IPS-15b (cell line): ENCODE results near the gene NOL9.

Experiments used
- H3K27me3 ChIP-seq: one replicate; pipeline ENCODE4 v1.6.1; 2013; ENCODE audit warnings: low read length; ENCODE audit not compliant: control insufficient read depth, insufficient read depth
- H3K36me3 ChIP-seq: one replicate; pipeline ENCODE4 v1.6.1; 2013; ENCODE audit warnings: low read length; ENCODE audit not compliant: control insufficient read depth, insufficient read depth
- H3K4me1 ChIP-seq: one replicate; pipeline ENCODE4 v1.6.1; 2013; ENCODE audit warnings: mild to moderate bottlenecking, low read length; ENCODE audit not compliant: control insufficient read depth, insufficient read depth
- H3K4me3 ChIP-seq: one replicate; pipeline ENCODE4 v1.5.1; 2013; ENCODE audit warnings: low read depth, low read length
- H3K9ac ChIP-seq: one replicate; pipeline ENCODE4 v1.6.1; 2013; ENCODE audit warnings: low read depth, mild to moderate bottlenecking, low read length
- H3K9me3 ChIP-seq: one replicate; pipeline ENCODE4 v1.6.1; 2013; ENCODE audit warnings: mild to moderate bottlenecking, low read length; ENCODE audit not compliant: control insufficient read depth, insufficient read depth

The NOL9 gene

GRCh38 chr1:6474815-6475282 lies 79.5 kb downstream of the NOL9 start:
- Histone ChIP-seq H3K36me3 (peaks cover 29% of the 10 kb centered on the region), H3K4me1 (peaks cover 11% of the 10 kb centered on the region), H3K9me3 (no peaks in the 10 kb centered on the region), H3K4me3 (no peak overlapping the region), H3K9ac (peak overlapping the region; percentile 24), H3K27me3 (no peaks in the 10 kb centered on the region)

GRCh38 chr1:6473974-6474814 lies 80.1 kb downstream of the NOL9 start:
- H3K36me3 ChIP-seq, result peaks cover 34% of the 10 kb centered on the region
- H3K4me1 ChIP-seq, result peaks cover 11% of the 10 kb centered on the region
- peak overlapping the region; percentile 24 for H3K9ac ChIP-seq
- no peak overlapping the region for H3K4me3 ChIP-seq
- H3K9me3 ChIP-seq, result no peaks in the 10 kb centered on the region
- no peaks in the 10 kb centered on the region for H3K27me3 ChIP-seq

GRCh38 chr1:6473156-6473555 lies 81.2 kb downstream of the NOL9 start:
- Histone ChIP-seq H3K9me3 (no peaks in the 10 kb centered on the region), H3K4me1 (peaks cover 11% of the 10 kb centered on the region), H3K9ac (no peak overlapping the region), H3K36me3 (peaks cover 45% of the 10 kb centered on the region), H3K27me3 (no peaks in the 10 kb centered on the region), H3K4me3 (no peak overlapping the region)

- no peaks in the 10 kb centered on the region for H3K9me3 ChIP-seq
- no peak overlapping the region for H3K4me3 ChIP-seq
- H3K4me1 ChIP-seq, result peaks cover 11% of the 10 kb centered on the region
- H3K27me3 ChIP-seq, result no peaks in the 10 kb centered on the region
- H3K9ac ChIP-seq, result no peak overlapping the region
- peaks cover 48% of the 10 kb centered on the region for H3K36me3 ChIP-seq
Observed at GRCh38 chr1:6472391-6472790, 81.9 kb downstream of the NOL9 start.

GRCh38 chr1:6471970-6472368 lies 82.3 kb downstream of the NOL9 start:
- peaks cover 11% of the 10 kb centered on the region for H3K4me1 ChIP-seq
- no peak overlapping the region for H3K9ac ChIP-seq
- peaks cover 50% of the 10 kb centered on the region for H3K36me3 ChIP-seq
- H3K9me3 ChIP-seq, result no peaks in the 10 kb centered on the region
- H3K4me3 ChIP-seq, result peak overlapping the region; percentile 13
- no peaks in the 10 kb centered on the region for H3K27me3 ChIP-seq
